H9 (cell line): ENCODE data around the gene DCBLD1. TPM values are rescaled to one million over a fixed set of nuclear protein-coding genes. Genes with fewer than 3 reads are reported as not detected.
"Not testable (repeated sequence)": the region's sequence is repeated elsewhere in the genome, so short reads cannot be mapped to it uniquely, and the experiment has no call there.

Experiments used
- DNase-seq: peaks from one replicate; pipeline ENCODE4 v3.0.0-alpha.2; 2017
- H2AFZ ChIP-seq: one replicate; pipeline ENCODE4 v1.6.1; 2013; ENCODE audit warnings: mild to moderate bottlenecking, low read length, control low read depth, moderate library complexity
- H2AK5ac ChIP-seq: 2 replicates; pipeline ENCODE4 v1.6.1; 2013; ENCODE audit warnings: low read length, control low read depth, mixed read lengths; ENCODE audit not compliant: insufficient read length
- H2BK120ac ChIP-seq: one replicate; pipeline ENCODE4 v1.6.1; 2013; ENCODE audit warnings: low read depth, mild to moderate bottlenecking, low read length, control low read depth, inconsistent platforms; ENCODE audit not compliant: poor library complexity, severe bottlenecking
- H2BK12ac ChIP-seq: 2 replicates; pipeline ENCODE4 v1.6.1; 2013; ENCODE audit warnings: low read length, control low read depth, mixed read lengths, low read depth; ENCODE audit not compliant: insufficient read length
- H2BK15ac ChIP-seq: 2 replicates; pipeline ENCODE4 v1.6.1; 2013; ENCODE audit warnings: low read depth, low read length, control low read depth
- H2BK20ac ChIP-seq: one replicate; pipeline ENCODE4 v1.6.1; 2013; ENCODE audit warnings: low read depth, mild to moderate bottlenecking, low read length, control low read depth, inconsistent platforms; ENCODE audit not compliant: poor library complexity, severe bottlenecking
- H2BK5ac ChIP-seq: 2 replicates; pipeline ENCODE4 v1.6.1; 2013; ENCODE audit warnings: low read length, control low read depth, mixed read lengths; ENCODE audit not compliant: insufficient read length
- H3K14ac ChIP-seq: 2 replicates; pipeline ENCODE4 v1.6.1; 2013; ENCODE audit warnings: low read length, control low read depth; ENCODE audit not compliant: insufficient read depth
- H3K18ac ChIP-seq: 2 replicates; pipeline ENCODE4 v1.6.1; 2013; ENCODE audit warnings: low read depth, mild to moderate bottlenecking, mixed read lengths, low read length, control low read depth; ENCODE audit not compliant: insufficient read length
- H3K23ac ChIP-seq: 2 replicates; pipeline ENCODE4 v1.6.1; 2013; ENCODE audit warnings: low read length, control low read depth, mixed read lengths, low read depth; ENCODE audit not compliant: insufficient read length
- H3K23me2 ChIP-seq: 2 replicates; pipeline ENCODE4 v1.6.1; 2013; ENCODE audit warnings: low read depth, mild to moderate bottlenecking, mixed read lengths, low read length, control low read depth; ENCODE audit not compliant: insufficient read length, poor library complexity, severe bottlenecking
- H3K27ac ChIP-seq: 2 replicates; pipeline ENCODE4 v1.5.1; 2013; ENCODE audit warnings: low read length, control low read depth, mixed read lengths, low read depth; ENCODE audit not compliant: insufficient read length
- H3K27me3 ChIP-seq: 2 replicates; pipeline ENCODE4 v1.6.1; 2013; ENCODE audit warnings: low read length, control low read depth, inconsistent platforms; ENCODE audit not compliant: insufficient read depth
- H3K4ac ChIP-seq: 2 replicates; pipeline ENCODE4 v1.6.1; 2013; ENCODE audit warnings: low read depth, mild to moderate bottlenecking, control low read depth, inconsistent platforms, low read length, moderate library complexity
- H3K4me1 ChIP-seq: 2 replicates; pipeline ENCODE4 v1.6.1; 2013; ENCODE audit warnings: low read length, control low read depth, inconsistent platforms; ENCODE audit not compliant: insufficient read depth
- H3K4me2 ChIP-seq: 2 replicates; pipeline ENCODE4 v1.6.1; 2013; ENCODE audit warnings: low read length, control low read depth, mixed read lengths; ENCODE audit not compliant: insufficient read length, insufficient read depth
- H3K56ac ChIP-seq: 2 replicates; pipeline ENCODE4 v1.6.1; 2013; ENCODE audit warnings: low read depth, mild to moderate bottlenecking, mixed read lengths, low read length, control low read depth; ENCODE audit not compliant: insufficient read length
- H3K79me1 ChIP-seq: 2 replicates; pipeline ENCODE4 v1.6.1; 2013; ENCODE audit warnings: low read depth, mild to moderate bottlenecking, moderate library complexity, low read length, control low read depth, inconsistent platforms; ENCODE audit not compliant: insufficient read depth, poor library complexity, severe bottlenecking
- H3K79me2 ChIP-seq: 2 replicates; pipeline ENCODE4 v1.6.1; 2013; ENCODE audit warnings: low read length, control low read depth, inconsistent platforms; ENCODE audit not compliant: insufficient read depth
- H3K9ac ChIP-seq: 2 replicates; pipeline ENCODE4 v1.6.1; 2013; ENCODE audit warnings: low read length, control low read depth, mixed read lengths; ENCODE audit not compliant: insufficient read length; ENCODE audit errors: extremely low read depth
- H3K9me3 ChIP-seq: one replicate; pipeline ENCODE4 v1.6.1; 2013; ENCODE audit warnings: low read depth, low read length, inconsistent platforms; ENCODE audit not compliant: control insufficient read depth
- H3T11ph ChIP-seq: one replicate; pipeline ENCODE4 v1.6.1; 2013; ENCODE audit warnings: mild to moderate bottlenecking, low read length, control low read depth, inconsistent platforms
- H4K20me1 ChIP-seq: one replicate; pipeline ENCODE4 v1.6.1; 2013; ENCODE audit not compliant: control insufficient read depth, insufficient read length, insufficient read depth
- H4K5ac ChIP-seq: 2 replicates; pipeline ENCODE4 v1.6.1; 2013; ENCODE audit warnings: low read depth, mild to moderate bottlenecking, mixed read lengths, low read length, control low read depth; ENCODE audit not compliant: insufficient read length
- H4K8ac ChIP-seq: replicated peaks from 2 replicates; pipeline ENCODE4 v1.6.1; 2013; ENCODE audit warnings: low read length, control low read depth, mixed read lengths, low read depth; ENCODE audit not compliant: insufficient read length
- H4K91ac ChIP-seq: 2 replicates; pipeline ENCODE4 v1.6.1; 2013; ENCODE audit warnings: low read depth, mild to moderate bottlenecking, moderate library complexity, mixed read lengths, low read length, control low read depth; ENCODE audit not compliant: insufficient read length
- H3K27ac Mint-ChIP-seq, 3 experiments: 2 replicates in 2 of 3; 3 replicates in 1 of 3; pipeline ENCODE4 v1.8.0; 2020 to 2021; ENCODE audit warnings: mixed read lengths in 3 of 3, mild to moderate bottlenecking in 1 of 3, moderate library complexity in 1 of 3
- H3K27me3 Mint-ChIP-seq: 2 replicates; pipeline ENCODE4 v1.8.0; 2021; ENCODE audit warnings: low read depth, mild to moderate bottlenecking, moderate library complexity, mixed read lengths
- H3K36me3 Mint-ChIP-seq, 3 experiments: 2 replicates in 2 of 3; 3 replicates in 1 of 3; pipeline ENCODE4 v1.8.0; 2020 to 2021; ENCODE audit warnings: low read depth in 3 of 3, mixed read lengths in 3 of 3; ENCODE audit not compliant: insufficient read depth in 1 of 3
- H3K4me1 Mint-ChIP-seq, 2 experiments: 2 replicates each; pipeline ENCODE4 v1.8.0; 2020; ENCODE audit warnings: mixed read lengths in 2 of 2
- H3K4me3 Mint-ChIP-seq, 2 experiments: 2 replicates in 1 of 2; 3 replicates in 1 of 2; pipeline ENCODE4 v1.8.0; 2020 to 2021; ENCODE audit warnings: mild to moderate bottlenecking in 2 of 2, mixed read lengths in 2 of 2, moderate library complexity in 1 of 2
- H3K9me3 Mint-ChIP-seq, 2 experiments: 2 replicates in 1 of 2; 3 replicates in 1 of 2; pipeline ENCODE4 v1.8.0; 2020; ENCODE audit warnings: mild to moderate bottlenecking in 2 of 2, mixed read lengths in 2 of 2, moderate library complexity in 1 of 2
- CTCF ChIP-seq: fragments of 200-600 bp; sonication (generic); conservative IDR thresholded peaks from 3 replicates; pipeline ENCODE4 v1.8.0; 2021; ENCODE audit warnings: antibody characterized with exemption, mild to moderate bottlenecking
- WGBS: extraction: QIAGEN DNeasy Blood & Tissue Kit; methylation state at CpG from one replicate; pipeline ENCODE4 v1.1.7; 2013; ENCODE audit warnings: missing lambda C conversion rate, low lambda C conversion rate, mixed read lengths; ENCODE audit not compliant: insufficient read length; ENCODE audit errors: extremely low coverage; 5-methylcytosine and 5-hydroxymethylcytosine counted together
- total RNA-seq: library from RNA; stranded (reverse); gene quantifications from 2 replicates; pipeline ENCODE4 v1.2.1, GENCODE V29; 2021

Gene DCBLD1
- total RNA-seq, 1 experiment from 2014 or later, result 10.1 TPM

- no peak overlapping the region for H2BK15ac ChIP-seq
- DNase-seq, result no peak
- H3K79me2 ChIP-seq, result no peaks in the 10 kb centered on the region
- H3K23ac ChIP-seq, result no peak overlapping the region
- Mint-ChIP-seq H3K27me3 (no peaks in the 10 kb centered on the region; the same call in 1 of the 2 replicates), H3K36me3 (peaks cover 0 to 5% (median 2%) of the 10 kb centered on the region in 3 experiments; a peak in 4 of 7 replicates), H3K9me3 (peaks cover 3 to 6% of the 10 kb centered on the region in 2 experiments; a peak in 3 of 5 replicates), H3K4me3 (no peak overlapping the region), H3K27ac (no peak overlapping the region; a peak in 1 of 7 replicates), H3K4me1 (peaks cover 0 to 4% of the 10 kb centered on the region in 2 experiments; a peak in 1 of 4 replicates)
- no peak overlapping the region for H4K8ac ChIP-seq
- no peak overlapping the region for H3K14ac ChIP-seq
- H4K91ac ChIP-seq, result no peak overlapping the region
- no peak overlapping the region for H3K18ac ChIP-seq
- no peaks in the 10 kb centered on the region for H3K23me2 ChIP-seq
- H3T11ph ChIP-seq, result no peak overlapping the region
- no peak overlapping the region for H3K56ac ChIP-seq
- H3K27ac ChIP-seq, result no peak overlapping the region
- no peaks in the 10 kb centered on the region for H3K27me3 ChIP-seq
- no peaks in the 10 kb centered on the region for H3K4me1 ChIP-seq
- no peaks in the 10 kb centered on the region for H3K79me1 ChIP-seq
- H4K5ac ChIP-seq, result no peak overlapping the region
- H2AFZ ChIP-seq, result no peak overlapping the region
- no peak overlapping the region for H2BK120ac ChIP-seq
- no peak overlapping the region for H2AK5ac ChIP-seq
- H3K9me3 ChIP-seq, result no peaks in the 10 kb centered on the region
- H4K20me1 ChIP-seq, result no peaks in the 10 kb centered on the region
- H3K4ac ChIP-seq, result no peak overlapping the region
- H3K9ac ChIP-seq, result no peak overlapping the region
- no CpG with 5 or more reads among the region's 2 CpGs for WGBS
- no peak overlapping the region for H3K4me2 ChIP-seq
- H2BK20ac ChIP-seq, result no peak overlapping the region
- no peak overlapping the region for H2BK5ac ChIP-seq
- no peak for TF ChIP-seq CTCF
- H2BK12ac ChIP-seq, result no peak overlapping the region
Observed at GRCh38 chr6:117441824-117442264, 40.6 kb upstream of the DCBLD1 start.

- not testable (repeated sequence) for H3K23ac ChIP-seq, H3K4me3 Mint-ChIP-seq, H2BK5ac ChIP-seq, H4K20me1 ChIP-seq, H3K4me1 ChIP-seq, H3K27me3 ChIP-seq, H3K4me1 Mint-ChIP-seq, H3T11ph ChIP-seq, H2BK20ac ChIP-seq, H3K14ac ChIP-seq, H2BK120ac ChIP-seq, H2AFZ ChIP-seq, H3K79me1 ChIP-seq, H3K27me3 Mint-ChIP-seq, H4K8ac ChIP-seq, H4K5ac ChIP-seq, DNase-seq, H3K4me2 ChIP-seq, H2AK5ac ChIP-seq, H3K27ac ChIP-seq, H4K91ac ChIP-seq, H3K4ac ChIP-seq, H3K9ac ChIP-seq, H3K9me3 Mint-ChIP-seq, H3K27ac Mint-ChIP-seq, H3K56ac ChIP-seq, H3K79me2 ChIP-seq, H3K18ac ChIP-seq, H3K9me3 ChIP-seq, H3K36me3 Mint-ChIP-seq, H2BK15ac ChIP-seq, H2BK12ac ChIP-seq, H3K23me2 ChIP-seq
- no CpG with 5 or more reads among the region's 8 CpGs for WGBS
Observed at GRCh38 chr6:117442313-117442712, 40.2 kb upstream of the DCBLD1 start.
